Activated CD8-positive, alpha-beta T cell treated with anti-CD3 and anti-CD28 coated beads for 36 hours (primary cell): ENCODE measurements around the gene CDH3. TPM values are rescaled to one million over a fixed set of nuclear protein-coding genes. Genes with fewer than 3 reads are reported as not detected.

Source experiments
- ATAC-seq: fragments of 200-7000 bp; cut with Tn5 transposase; one replicate; pipeline ENCODE4 v1.10.0; 2021; ENCODE audit warnings: mild to moderate bottlenecking, moderate library complexity
- CTCF ChIA-PET: fragments of 350-600 bp; sonication (Branson Sonifier 250); formaldehyde crosslinking; loops from one replicate; lab custom pipeline; 2021; ENCODE audit warnings: antibody characterized with exemption; lab: Charles Lee
- POLR2A ChIA-PET: fragments of 350-600 bp; sonication (Branson Sonifier 250); formaldehyde crosslinking; loops from one replicate; lab custom pipeline; 2021; ENCODE audit warnings: antibody characterized with exemption; lab: Charles Lee
- DNase-seq: peaks from one replicate; pipeline ENCODE4 v3.0.0-alpha.2; 2020
- H3K27ac Mint-ChIP-seq: one replicate; pipeline ENCODE4 v1.8.0; 2021; ENCODE audit warnings: mild to moderate bottlenecking, mixed read lengths
- H3K27me3 Mint-ChIP-seq: one replicate; pipeline ENCODE4 v1.8.0; 2021; ENCODE audit warnings: mixed read lengths
- H3K36me3 Mint-ChIP-seq: one replicate; pipeline ENCODE4 v1.8.0; 2021; ENCODE audit warnings: low read depth, mixed read lengths
- H3K4me1 Mint-ChIP-seq: one replicate; pipeline ENCODE4 v1.8.0; 2021; ENCODE audit warnings: low read depth, mixed read lengths
- H3K4me3 Mint-ChIP-seq: one replicate; pipeline ENCODE4 v1.8.0; 2021; ENCODE audit warnings: mild to moderate bottlenecking, moderate library complexity, mixed read lengths
- H3K9me3 Mint-ChIP-seq: one replicate; pipeline ENCODE4 v1.8.0; 2021; ENCODE audit warnings: mixed read lengths
- intact Hi-C: fragments of 100-400 bp; cut with micrococcal nuclease; formaldehyde crosslinking; loops from one replicate; pipeline ENCODE4 v1.10.0; 2022
- total RNA-seq, 2 experiments: library from RNA; stranded (reverse); gene quantifications; one replicate each; pipeline ENCODE4 v1.2.3, GENCODE V29; 2021
- TF ChIP-seq, protein P1 (sequence below): fragments of 200-600 bp; IDR thresholded peaks from one replicate; pipeline ENCODE4 v1.8.0; 2022; ENCODE audit warnings: antibody characterized with exemption, mild to moderate bottlenecking

The CDH3 gene
- total RNA-seq, 2 experiments from 2014 or later, result 0.65 to 2.1 TPM

DNA sequence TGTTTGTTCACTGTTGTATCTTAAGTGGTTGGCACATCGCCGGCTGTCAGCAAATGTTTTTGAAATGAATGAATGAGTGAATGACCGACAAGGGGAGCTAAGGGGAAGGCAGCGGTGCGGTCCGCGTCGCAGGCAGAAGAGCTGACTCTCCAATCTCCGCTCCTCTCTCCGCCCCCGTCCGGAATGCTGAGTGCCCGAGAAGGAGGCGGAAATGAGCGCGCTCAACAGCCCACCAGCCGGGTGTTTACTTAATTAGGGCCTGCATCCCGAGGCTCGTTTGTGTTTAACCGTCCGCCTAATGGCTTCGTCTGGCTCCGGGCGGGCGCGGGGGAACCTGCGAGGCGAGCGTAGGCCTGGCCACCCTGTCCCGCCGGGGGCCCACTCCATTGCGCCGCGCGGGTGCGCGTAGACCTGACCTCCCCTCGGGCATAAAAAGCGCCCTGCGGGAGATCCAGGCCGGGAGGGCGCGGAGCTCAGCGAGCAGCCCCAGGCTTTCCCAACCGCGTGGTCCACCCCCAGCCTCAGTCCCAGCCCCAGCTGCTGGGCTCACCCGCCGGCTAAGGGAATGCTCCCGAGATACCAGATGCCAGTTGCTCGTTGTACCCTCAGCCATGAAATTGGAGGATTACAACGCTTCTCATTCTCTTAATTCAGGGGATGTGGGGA lies 2.5 kb upstream of the CDH3 start:
- Mint-ChIP-seq H3K4me3 (no peak overlapping the region), H3K27ac (no peak overlapping the region)
- peak; percentile 32 for ATAC-seq

DNA sequence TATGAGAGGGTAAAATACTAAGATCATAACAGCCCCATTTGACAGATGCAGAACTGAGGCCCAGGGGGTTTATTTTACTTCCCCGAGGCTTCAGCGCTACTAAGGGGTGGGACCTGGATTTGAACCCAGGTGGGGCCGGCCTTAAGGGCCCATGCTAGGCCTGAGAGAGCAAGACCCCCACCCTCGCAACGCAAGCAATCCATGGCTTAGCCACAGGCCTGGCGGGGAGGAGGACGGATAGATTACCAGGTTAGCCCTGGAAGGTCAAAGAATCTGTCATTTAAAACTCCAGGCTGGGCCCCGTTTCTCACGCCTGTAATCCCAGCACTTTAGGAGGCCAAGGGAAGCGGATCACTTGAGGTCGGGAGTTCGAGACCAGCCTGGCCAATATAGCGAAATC lies 1.9 kb upstream of the CDH3 start:
- ATAC-seq (no peak), DNase-seq (no peak)
- ChIA-PET POLR2A (no interaction called here), CTCF (interaction anchor here (1.0 kb wide), 1 partner anchor 53 kb away, joined by 4 read pairs; no protein-coding TSS in a partner anchor)
- Mint-ChIP-seq H3K36me3 (no peaks in the 10 kb centered on the region), H3K4me3 (no peak overlapping the region), H3K27me3 (peaks cover 52% of the 10 kb centered on the region), H3K4me1 (peaks cover 14% of the 10 kb centered on the region), H3K9me3 (no peaks in the 10 kb centered on the region), H3K27ac (no peak overlapping the region)
- intact Hi-C loops, result no loop called here
- TF ChIP-seq, protein P1, sequence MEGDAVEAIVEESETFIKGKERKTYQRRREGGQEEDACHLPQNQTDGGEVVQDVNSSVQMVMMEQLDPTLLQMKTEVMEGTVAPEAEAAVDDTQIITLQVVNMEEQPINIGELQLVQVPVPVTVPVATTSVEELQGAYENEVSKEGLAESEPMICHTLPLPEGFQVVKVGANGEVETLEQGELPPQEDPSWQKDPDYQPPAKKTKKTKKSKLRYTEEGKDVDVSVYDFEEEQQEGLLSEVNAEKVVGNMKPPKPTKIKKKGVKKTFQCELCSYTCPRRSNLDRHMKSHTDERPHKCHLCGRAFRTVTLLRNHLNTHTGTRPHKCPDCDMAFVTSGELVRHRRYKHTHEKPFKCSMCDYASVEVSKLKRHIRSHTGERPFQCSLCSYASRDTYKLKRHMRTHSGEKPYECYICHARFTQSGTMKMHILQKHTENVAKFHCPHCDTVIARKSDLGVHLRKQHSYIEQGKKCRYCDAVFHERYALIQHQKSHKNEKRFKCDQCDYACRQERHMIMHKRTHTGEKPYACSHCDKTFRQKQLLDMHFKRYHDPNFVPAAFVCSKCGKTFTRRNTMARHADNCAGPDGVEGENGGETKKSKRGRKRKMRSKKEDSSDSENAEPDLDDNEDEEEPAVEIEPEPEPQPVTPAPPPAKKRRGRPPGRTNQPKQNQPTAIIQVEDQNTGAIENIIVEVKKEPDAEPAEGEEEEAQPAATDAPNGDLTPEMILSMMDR, result no peak

More for the DNA sequence above, 2.5 kb upstream of the CDH3 start:
- peak; percentile 32 for DNase-seq
- Mint-ChIP-seq H3K9me3 (no peaks in the 10 kb centered on the region), H3K36me3 (no peaks in the 10 kb centered on the region), H3K27me3 (peaks cover 45% of the 10 kb centered on the region), H3K4me1 (peaks cover 14% of the 10 kb centered on the region)
- POLR2A ChIA-PET, result no interaction called here
- CTCF ChIA-PET, result interaction anchor here (1.0 kb wide), 1 partner anchor 52 kb away, joined by 4 read pairs; no protein-coding TSS in a partner anchor
- intact Hi-C loops, result no loop called here
- TF ChIP-seq, protein P1, result no peak

DNA sequence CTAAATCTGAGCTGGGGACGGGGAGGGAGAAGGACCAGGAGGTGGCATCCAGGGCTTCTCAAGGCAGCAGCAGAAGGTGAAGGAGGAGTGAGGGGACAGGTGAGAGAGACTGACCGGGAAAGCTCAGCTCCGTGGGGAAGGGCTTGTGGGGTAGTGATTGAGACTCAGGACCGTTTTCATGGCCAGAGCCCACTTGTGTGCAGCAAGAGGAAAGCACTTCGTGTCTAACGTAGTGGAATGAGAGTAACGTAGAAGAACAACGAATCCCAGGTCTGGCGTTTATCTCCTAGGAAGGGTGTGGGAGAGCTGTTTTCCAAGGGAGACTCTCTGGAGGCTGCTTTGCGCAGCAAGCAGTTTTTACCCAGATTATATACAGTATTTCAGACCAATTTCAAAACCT lies 1.3 kb upstream of the CDH3 start:
- H3K36me3 Mint-ChIP-seq, result no peaks in the 10 kb centered on the region
- intact Hi-C loops, result no loop called here
- TF ChIP-seq, protein P1, result no peak
- H3K4me3 Mint-ChIP-seq, result no peak overlapping the region
- CTCF ChIA-PET, result interaction anchor here (1.1 kb wide), 1 partner anchor 53 kb away, joined by 4 read pairs; no protein-coding TSS in a partner anchor
- DNase-seq (no peak), ATAC-seq (no peak)
- peaks cover 55% of the 10 kb centered on the region for H3K27me3 Mint-ChIP-seq
- POLR2A ChIA-PET, result no interaction called here
- no peak overlapping the region for H3K27ac Mint-ChIP-seq
- H3K9me3 Mint-ChIP-seq, result no peaks in the 10 kb centered on the region
- peaks cover 14% of the 10 kb centered on the region for H3K4me1 Mint-ChIP-seq

- intact Hi-C loops, result no loop called here
- CTCF ChIA-PET, result interaction anchor here (1.1 kb wide), 1 partner anchor 54 kb away, joined by 4 read pairs; no protein-coding TSS in a partner anchor
- peaks cover 14% of the 10 kb centered on the region for H3K4me1 Mint-ChIP-seq
- POLR2A ChIA-PET, result no interaction called here
- no peaks in the 10 kb centered on the region for H3K36me3 Mint-ChIP-seq
- TF ChIP-seq, protein P1, result no peak
- ATAC-seq (no peak), DNase-seq (no peak)
- H3K4me3 Mint-ChIP-seq, result no peak overlapping the region
- peaks cover 59% of the 10 kb centered on the region for H3K27me3 Mint-ChIP-seq
- no peaks in the 10 kb centered on the region for H3K9me3 Mint-ChIP-seq
- H3K27ac Mint-ChIP-seq, result no peak overlapping the region
Observed at GRCh38 chr16:68644296-68644695, 814 bp upstream of the CDH3 start.
